HG03342 (cell line): ENCODE results near the gene HSPA13.
"Not testable (repeated sequence)": the region's sequence is repeated elsewhere in the genome, so short reads cannot be mapped to it uniquely, and the experiment has no call there.

Experiments
- ATAC-seq: cut with Tn5 transposase; IDR thresholded peaks from one replicate; pipeline ENCODE4 v1.9.1; 2021; ENCODE audit warnings: mild to moderate bottlenecking, moderate library complexity; ENCODE audit not compliant: unreplicated experiment

HSPA13 gene, protein sequence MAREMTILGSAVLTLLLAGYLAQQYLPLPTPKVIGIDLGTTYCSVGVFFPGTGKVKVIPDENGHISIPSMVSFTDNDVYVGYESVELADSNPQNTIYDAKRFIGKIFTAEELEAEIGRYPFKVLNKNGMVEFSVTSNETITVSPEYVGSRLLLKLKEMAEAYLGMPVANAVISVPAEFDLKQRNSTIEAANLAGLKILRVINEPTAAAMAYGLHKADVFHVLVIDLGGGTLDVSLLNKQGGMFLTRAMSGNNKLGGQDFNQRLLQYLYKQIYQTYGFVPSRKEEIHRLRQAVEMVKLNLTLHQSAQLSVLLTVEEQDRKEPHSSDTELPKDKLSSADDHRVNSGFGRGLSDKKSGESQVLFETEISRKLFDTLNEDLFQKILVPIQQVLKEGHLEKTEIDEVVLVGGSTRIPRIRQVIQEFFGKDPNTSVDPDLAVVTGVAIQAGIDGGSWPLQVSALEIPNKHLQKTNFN

DNA sequence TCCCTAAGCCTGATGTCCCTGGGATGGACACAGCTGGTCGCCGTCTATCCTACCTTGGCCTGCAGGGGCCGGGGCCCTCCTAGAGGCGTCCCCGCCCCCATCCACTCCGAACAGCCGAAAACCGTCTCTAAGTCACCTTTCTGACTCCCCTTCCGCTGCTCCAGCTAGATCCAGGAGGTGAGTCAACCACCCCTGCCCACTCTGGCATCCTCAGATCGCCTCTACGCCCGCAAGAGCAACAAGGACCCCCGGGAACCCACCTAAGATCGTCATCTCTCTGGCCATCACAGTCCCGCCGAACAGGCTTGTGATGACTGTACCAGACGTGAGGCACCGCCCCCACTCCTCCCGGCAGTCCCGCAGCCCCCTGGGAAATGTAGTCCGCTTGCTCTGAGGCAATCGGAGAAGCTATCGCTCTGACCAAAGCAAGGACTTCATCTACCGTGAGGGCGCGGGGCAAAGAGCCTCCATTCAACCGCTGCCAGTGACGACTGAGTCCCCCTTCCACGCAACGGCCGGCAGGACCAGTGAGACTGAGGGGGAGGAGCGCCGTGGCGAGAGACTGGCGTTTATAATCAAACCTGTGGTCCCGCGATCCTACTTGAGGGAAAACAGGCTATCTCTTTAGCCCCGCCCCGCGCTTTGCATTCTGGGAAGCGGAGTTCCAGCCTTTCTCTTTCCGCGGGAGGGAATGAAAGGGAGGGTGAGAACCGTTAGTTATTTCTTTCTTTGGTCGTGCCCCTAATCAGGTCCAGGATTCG lies at the start of gene HSPA13:
TSS of gene HSPA13 (minus strand) at position 312 of the 761 bp plus-strand sequence. CDS start at position 285, 27 bp downstream.
- ATAC-seq = peak; percentile 97

DNA sequence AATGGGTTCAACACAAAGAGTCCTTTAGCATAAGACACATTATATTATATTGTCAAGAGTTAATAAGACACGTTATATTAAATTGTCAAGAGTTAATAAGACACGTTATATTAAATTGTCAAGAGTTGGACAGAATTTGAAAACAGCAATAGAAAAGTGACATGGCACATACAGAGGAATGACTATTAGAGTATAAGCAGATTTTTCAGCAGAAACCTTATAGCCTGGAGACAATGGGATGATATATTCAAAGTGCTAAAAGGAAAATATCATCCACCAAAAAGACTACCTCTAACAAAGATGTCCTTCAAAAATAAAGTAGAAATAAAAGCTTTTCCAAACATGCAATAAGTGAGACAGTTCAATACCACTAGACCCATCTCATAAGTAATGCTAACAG lies 36.0 kb upstream of the HSPA13 start:
- ATAC-seq = no peak

DNA sequence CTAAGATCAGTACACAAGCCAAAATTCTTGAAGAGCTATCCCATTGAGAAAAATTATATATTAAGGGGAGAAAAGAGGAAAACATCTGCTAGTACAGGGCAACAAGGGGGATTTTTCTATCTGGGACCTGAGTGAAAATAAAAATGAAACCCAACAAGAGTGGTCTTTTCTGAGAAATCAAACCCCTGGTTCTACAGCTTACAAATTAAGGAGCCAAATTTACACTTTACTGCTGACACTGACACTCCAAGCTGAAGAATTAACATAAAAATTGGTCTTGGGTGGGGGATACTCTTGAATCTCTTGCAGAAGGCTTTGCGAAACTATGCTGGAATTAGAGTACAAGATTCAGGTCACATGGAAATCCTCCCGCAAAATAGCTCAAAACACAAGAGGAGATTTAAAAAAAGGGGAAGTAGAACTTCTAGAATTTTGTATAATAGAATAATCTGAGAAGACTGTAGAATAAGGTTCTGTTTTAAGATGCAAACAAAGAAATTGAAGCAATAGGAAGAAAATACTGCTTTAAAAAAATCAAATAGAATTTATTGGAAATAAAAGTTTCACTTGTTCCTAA lies 32.1 kb upstream of the HSPA13 start:
- ATAC-seq = no peak

DNA sequence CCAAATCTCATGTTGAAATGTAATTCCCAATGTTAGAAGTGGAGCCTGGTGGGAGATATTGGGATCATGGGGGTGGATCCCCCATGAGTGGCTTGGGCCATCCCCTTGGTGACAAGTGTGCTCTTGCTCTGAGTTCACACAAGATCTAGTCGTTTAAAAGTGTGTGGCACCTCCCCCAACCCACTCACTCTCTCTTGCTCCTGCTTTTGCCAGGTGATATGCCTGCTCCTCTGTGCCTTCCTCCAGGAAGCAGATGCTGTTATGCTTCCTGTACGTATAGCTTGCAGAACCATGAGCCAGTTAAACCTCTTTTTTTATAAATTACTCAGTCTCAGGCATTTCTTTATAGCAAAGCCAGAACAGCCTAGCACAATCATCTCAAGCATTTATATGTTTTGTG lies 23.0 kb upstream of the HSPA13 start:
- no peak for ATAC-seq

DNA sequence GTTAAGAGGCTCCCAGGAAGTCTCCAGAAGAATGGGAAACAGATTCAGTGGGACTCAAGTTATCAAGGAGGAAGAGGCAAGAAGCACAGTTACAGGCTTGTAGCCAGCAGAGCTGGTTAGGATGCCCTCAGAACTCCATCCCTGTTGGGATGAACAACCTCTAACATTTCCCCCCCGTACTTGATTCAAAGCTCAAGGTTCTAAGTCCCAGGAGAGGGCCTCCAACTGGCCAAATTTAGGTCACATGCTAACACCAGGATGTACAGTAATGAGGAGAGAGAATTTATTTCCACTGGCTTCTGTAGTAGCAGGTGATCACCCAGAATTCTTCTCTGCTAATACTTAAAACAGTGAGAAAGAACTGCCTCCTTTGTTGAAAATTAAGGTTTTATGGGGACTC lies 22.3 kb upstream of the HSPA13 start:
- no peak for ATAC-seq

DNA sequence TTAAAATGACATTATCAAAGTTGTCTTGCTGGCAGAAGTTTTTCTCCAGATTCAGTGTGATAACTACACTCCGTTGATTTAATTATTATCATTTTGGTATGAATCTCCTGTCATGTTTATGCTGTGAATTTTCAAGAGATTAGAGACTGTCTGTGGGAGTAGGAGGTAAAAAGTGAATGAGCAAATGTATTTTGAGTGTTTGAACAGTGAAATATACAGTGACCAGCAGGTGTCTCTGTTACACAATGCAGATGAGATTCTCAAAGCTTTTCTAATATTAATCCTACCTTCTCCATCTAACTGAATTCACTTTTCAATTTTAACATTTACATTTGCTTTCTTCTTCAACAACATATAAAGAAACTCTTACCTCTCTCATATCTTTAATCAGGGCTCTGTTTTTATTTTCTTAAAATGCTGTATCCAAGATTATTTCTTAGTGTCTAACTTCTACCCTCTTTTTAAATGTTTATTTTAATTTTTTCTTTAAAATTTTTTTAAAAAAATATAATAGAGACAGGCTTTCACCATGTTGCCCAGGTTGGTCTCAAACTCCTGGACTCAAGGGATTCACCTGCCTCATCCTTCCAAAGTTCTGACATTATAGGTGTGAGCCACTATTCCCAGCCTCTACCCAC lies 20.9 kb upstream of the HSPA13 start:
- no peak for ATAC-seq

DNA sequence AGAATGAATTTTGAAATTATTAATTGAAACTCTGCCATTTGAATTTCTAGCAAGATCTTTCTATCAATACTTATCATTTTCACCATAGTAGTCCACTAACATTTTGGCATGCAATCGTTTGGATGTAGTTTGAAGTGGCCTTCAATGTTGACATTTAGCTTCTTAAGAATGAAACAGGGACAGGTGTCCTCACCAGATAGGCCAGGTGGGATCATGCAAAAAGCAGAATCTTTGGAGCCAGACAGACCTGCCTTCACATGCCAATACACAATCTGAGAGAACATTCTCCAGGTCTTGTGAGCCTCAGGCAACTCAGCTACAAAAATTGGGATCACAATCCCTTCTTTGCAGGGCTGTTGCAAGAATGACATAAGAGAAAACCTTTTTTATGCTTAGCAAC lies 18.3 kb upstream of the HSPA13 start:
- ATAC-seq = no peak

DNA sequence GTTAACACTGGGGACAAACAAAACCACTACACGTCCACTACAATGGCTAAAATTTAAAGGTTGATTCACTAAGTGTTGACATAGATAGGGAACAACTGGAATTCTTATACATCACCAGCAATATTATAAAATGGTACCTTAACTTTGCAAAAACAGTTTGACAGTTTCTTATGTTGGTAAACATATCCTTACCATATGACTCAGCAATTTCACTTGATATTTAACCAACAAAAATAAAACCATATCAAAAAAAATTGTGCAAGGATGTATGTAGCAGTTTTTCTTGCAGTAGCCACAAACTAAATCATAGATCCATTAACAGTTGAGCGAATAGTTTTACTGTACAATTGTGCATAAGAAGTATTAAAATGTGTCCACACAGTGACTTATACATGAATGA lies 5.3 kb upstream of the HSPA13 start:
- ATAC-seq = no peak

DNA sequence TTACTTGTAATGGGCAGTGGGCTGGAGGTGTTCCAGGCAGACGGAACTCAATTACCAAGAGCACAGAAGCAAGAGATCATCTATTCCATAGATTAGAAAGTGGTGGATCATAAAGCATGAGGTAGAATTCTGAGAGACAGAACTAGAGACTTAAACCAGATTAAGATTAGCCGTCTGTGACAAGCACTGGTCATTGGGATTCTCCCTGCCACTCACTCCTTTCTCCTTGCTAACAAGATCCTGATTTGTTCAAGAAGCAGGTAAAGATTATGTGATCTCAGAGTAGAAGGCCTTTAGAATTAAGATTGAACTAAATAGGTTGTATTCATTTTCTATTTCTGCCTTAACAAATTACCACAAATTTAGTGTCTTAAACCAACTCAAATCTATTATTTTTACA lies 1.5 kb upstream of the HSPA13 start:
- no peak for ATAC-seq

DNA sequence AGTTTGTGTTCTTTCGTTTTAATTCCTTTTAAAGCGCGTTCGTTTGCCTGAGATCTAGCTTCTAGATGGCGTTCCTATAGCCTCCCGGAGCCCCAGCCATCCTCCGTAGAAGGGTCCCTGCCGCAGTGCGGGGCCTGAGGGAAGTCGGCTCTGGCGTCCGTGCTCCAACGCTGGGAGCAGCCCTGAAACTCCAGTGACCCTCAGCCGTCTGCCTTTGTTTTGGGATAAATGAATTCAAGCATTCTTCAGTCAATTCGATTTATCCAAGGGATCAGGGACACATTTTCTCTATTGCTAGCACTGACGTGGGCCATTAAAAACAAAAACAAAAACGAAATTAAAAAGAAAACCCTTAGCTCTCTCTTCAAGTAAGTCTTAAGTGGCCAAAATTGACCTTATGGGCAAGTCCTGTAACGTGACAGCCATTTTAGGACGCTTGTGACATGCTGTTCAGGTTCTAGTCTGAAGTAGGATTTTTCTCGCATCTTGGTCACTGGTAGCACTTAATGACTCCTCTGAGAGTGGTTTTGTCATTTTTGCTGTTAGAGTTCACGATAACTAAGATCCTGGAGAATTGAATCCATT lies 742 bp upstream of the HSPA13 start:
- peak; percentile 24 for ATAC-seq

DNA sequence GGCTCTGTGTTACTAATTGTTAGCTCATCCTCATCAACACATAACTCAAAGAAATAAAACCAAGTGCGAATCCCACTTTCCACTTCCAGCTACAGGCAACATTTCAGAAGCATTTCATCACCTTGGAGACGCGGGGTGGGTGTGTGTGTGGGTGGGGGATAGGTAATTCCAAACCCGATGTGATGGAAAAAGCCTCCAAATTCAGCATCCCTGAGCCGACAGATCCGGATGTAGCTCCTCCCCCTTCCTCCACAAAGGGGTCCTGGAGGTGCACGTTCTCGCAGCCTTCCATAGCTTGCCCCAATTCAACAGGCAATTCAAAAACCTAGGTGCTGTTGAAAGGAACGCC lies 486 bp downstream of the HSPA13 start:
- no peak for ATAC-seq

DNA sequence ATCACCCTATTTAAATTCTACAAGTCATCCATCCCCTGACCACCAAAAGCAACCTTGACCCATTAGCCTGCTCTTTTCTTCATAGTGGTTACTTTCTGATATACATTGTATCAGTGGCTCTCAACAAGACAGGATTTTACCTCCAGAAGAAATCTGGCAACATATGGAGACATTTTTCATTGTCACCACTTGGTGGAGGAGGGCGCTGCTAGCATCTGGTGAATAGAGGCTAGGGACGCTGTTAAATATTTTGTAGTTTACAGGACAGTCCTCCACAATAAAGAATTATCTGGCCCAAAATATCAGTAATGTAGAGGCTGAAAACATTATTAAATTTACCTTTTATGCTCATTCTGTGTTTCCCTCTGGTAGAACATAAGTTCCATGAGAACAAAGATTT lies 6.1 kb downstream of the HSPA13 start:
- ATAC-seq = no peak

DNA sequence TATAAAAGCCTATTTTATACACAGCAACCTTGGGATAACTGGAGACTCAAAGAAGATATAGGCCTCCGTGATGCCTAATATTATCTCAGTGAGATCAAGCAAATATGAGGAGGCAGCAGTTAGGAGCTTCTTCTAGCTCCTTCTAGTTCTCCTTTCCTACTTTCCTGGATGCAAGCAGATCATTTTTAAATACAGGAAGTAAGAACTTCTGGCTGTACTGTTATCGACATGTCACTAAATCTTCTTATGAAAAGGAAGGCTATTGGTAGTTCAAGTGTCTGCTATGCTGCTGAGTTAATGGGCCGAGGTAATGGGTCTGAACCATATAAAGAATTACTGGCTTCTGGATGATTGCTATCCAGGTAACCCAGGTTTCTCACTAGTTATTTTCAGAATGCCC lies 15.9 kb downstream of the HSPA13 start:
- ATAC-seq = no peak

DNA sequence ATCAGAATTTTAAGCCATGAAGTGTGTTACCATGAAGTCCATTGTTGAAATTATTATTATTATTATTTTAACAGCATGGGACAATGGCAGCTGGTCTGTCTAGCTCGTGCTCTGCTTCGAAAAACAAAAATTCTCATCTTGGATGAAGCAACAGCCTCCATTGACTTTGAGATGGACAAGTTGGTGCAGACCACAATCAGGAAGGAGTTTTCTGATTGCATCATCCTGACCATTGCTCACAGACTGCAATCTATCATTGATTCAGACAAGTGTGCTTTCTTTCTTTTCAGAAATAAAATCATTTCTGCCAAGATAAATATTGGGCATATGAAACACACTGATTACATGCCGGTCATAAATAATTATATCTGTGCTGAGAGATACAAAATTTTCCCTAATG lies 21.0 kb downstream of the HSPA13 start:
- no peak for ATAC-seq

DNA sequence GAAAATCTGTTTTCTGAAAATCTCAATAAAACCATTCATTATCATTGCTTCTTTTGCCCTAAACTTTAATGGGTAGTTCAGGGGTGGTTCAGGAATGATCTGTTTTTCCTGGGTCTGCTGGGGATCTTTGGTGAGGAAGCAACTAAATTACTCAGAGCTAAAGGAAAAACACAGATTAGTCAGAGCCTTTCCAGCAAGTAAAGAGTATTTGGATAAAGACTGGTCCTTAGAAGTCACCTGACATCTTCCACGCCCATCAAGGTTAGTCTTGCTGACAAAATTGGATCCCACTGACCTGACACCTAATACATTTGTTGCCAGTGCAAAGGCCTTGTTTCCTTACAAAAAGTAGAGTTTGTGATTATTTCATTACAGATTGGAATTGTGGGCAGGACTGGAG lies 24.2 kb downstream of the HSPA13 start:
- ATAC-seq = no peak

DNA sequence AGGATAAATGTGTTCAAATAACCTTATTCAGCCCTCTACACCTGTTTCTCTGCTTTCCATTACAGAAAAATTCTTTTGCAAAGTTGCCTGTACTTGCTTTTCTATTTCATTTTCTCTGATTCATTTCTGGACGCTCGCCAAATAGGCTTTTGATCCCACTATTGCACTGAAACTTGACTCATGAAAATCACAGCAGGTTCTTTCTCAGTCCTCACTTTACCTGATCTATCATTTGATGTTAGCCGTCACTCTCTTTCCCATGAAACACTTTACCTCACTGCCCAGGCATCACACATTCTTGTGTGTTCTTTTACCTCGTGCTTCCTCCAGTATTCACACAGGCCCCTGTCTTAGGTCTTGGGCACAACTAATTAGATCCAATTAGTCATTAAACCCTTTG lies 26.2 kb downstream of the HSPA13 start:
- no peak for ATAC-seq

DNA sequence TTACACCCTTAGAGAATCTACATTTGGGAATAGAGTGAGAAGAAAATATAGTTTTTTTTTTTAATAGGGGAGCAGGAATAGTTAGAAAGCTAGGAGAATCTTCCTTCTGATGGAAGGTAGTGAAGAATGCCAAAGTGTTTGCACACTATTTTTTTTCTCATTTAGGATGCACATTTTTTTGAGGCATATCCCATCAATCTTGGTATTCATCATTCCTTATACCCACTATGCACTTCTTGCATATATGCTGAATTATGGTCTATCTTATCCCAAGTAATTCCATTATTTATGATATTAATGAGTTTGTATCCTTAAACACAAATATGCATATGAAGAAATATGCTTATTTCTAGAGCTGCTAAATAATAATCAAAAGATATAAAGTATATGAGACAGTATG lies 28.4 kb downstream of the HSPA13 start:
- no peak for ATAC-seq

DNA sequence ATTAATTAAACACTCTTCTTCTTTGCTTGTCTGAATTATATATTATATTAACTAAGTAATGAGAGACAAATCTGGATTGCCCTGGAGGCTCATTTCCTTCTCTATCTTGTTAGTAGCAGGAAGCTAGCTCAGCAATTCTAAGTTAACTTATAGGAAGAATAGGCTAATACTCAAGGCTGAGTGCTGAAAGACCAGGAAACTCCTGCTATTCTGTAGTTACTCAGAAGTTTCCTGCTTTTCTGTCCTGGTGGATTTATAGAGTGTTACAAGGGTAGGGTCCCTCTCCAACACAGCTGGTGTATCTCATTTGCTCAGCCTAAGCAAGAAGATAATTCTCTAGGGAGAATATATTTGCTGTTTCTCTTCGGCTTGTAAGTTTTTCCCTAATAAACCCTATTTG lies 29.2 kb downstream of the HSPA13 start:
- ATAC-seq = no peak

DNA sequence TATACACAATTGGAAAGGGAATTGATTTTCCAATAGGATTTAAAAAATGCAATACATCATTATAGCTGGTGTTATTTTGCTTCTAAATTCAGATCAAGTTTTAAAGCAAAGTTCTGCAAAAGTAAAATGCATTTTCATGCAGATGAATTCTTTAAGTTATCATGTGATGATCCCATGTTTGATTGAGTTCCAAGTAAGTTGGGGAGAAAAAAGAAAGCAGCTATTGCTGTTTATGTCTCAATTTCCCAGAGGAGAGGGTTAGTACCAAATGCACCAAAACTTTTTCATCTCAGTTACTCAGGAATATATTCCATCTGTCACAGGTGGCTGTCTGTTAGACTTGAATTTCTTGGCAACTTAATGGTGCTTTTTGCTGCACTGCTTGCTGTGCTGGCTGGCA lies 29.7 kb downstream of the HSPA13 start:
- no peak for ATAC-seq

DNA sequence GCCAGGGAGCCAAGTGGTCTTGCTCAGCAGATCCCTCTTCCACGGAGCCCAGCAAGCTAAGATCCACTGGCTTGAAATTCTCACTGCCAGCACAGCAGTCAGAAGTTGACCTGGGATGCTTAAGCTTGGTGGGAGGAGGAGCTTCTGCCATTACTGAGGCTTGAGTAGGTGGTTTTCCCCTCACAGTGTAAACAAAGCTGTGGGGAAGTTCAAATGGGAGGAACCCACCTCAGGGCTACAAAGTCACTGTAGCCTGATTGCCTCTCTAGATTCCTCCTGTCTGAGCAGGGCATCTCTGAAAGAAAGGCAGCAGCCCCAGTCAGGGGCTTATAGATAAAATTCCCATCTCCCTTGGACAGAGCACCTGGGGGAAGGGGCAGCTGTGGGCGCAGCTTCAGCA lies 55.6 kb downstream of the HSPA13 start:
- not testable (repeated sequence) for ATAC-seq

DNA sequence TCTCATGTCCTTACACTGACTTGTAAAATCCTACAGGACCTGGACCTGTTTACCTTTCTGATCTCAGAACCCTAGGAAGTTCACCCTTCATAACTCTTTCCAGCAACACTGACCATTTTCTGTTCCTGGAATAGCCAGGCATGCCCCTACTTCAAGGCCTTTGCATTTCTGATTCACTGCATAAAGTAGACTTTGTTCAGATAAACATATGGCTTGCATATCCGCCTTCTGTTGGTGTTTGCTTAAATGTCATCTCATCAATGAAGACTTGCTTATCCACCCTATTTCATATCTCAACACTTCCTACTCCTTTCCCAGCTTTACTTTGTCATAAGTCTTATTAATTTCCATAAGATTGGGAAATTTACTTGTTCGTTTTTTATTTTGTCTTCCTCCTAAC lies 57.4 kb downstream of the HSPA13 start:
- no peak for ATAC-seq
